Measurements from ENCODE around the gene DUSP8. TPM values are rescaled to one million over a fixed set of nuclear protein-coding genes. Genes with fewer than 3 reads are reported as not detected.

DUSP8 gene
- polyA plus RNA-seq, 1 of the 3 experiments (the other 2 are of a cell fraction), result 2.0 TPM

DNA sequence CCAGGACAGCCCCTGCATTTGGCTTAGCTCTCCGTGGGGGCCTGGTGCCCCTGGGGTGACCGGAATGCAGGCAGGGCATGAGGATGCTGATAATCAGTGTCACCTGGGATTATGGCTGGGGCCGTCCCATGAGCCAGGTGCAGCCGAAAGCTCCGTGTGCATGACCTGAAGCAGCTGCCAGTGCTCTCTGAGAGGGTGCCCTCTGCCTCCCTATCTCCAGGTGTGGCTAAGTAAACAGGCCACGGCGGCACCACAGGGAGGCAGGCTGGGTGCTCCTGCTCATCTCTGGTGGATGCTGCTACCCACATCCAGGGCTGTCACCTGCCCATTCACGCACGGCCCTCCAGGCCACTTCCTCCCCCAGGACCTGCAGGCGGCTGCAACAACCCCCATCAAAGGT, 29.8 kb downstream of the DUSP8 start:
- Histone ChIP-seq H3K27me3 (ENCODE audit: insufficient read depth) (peaks cover 12% of the 10 kb centered on the region), H4K20me1 (ENCODE audit: insufficient read depth) (peaks cover 4% of the 10 kb centered on the region), H3K4me2 (no peak overlapping the region), H3K36me3 (replicated peaks in 1 of 2; ENCODE audit: control insufficient read depth in 1 of 2, insufficient read depth in 2 of 2, low read length in 1 of 2) (no peaks in the 10 kb centered on the region), H3K79me2 (ENCODE audit: insufficient read depth) (peaks cover 3% of the 10 kb centered on the region; the same call in 1 of the 2 replicates), H2AFZ (ENCODE audit: low read depth) (no peak overlapping the region), H3K4me3 (ENCODE audit: low read depth in 2 of 2, low read length in 1 of 2) (no peak overlapping the region), H3K9me3 (no peaks in the 10 kb centered on the region), H3F3A (replicated peaks; ENCODE audit: insufficient read depth) (no peaks in the 10 kb centered on the region), H3K27ac (ENCODE audit: low read depth in 2 of 2, low read length in 1 of 2) (no peak overlapping the region), H3K9ac (no peak overlapping the region), H3K4me1 (ENCODE audit: control insufficient read depth in 1 of 2, insufficient read depth in 2 of 2, low read depth in 1 of 2, low read length in 1 of 2) (peaks cover 0 to 3% of the 10 kb centered on the region in 2 experiments; a peak in 1 of 4 replicates), H3K9me2 (no peaks in the 10 kb centered on the region)
- ChIA-PET CTCF (interaction anchor here (10.5 kb wide), 1 partner anchor 30 kb away, joined by 398 read pairs; the partner anchor contains the start of gene DUSP8), POLR2A (no interaction called here)
- TF ChIP-seq, protein P1, sequence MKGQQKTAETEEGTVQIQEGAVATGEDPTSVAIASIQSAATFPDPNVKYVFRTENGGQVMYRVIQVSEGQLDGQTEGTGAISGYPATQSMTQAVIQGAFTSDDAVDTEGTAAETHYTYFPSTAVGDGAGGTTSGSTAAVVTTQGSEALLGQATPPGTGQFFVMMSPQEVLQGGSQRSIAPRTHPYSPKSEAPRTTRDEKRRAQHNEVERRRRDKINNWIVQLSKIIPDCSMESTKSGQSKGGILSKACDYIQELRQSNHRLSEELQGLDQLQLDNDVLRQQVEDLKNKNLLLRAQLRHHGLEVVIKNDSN (IDR thresholded peaks at IDR 0.05; ENCODE audit: borderline replicate concordance, low read depth), result no peak
- no peak for TF ChIP-seq FOXJ3 (CRISPR knock-in tag; IDR thresholded peaks at IDR 0.05)
- TF ChIP-seq FOXM1 (IDR thresholded peaks at IDR 0.05; ENCODE audit: low read depth), result no peak
- no peak for TF ChIP-seq FOSL2 (IDR thresholded peaks at IDR 0.05; ENCODE audit: borderline replicate concordance, low read depth)
- 69% methylated on average over 7 of the region's 10 CpGs for WGBS (ENCODE audit: low lambda C conversion rate)
- no peak for DNase-seq

DNA sequence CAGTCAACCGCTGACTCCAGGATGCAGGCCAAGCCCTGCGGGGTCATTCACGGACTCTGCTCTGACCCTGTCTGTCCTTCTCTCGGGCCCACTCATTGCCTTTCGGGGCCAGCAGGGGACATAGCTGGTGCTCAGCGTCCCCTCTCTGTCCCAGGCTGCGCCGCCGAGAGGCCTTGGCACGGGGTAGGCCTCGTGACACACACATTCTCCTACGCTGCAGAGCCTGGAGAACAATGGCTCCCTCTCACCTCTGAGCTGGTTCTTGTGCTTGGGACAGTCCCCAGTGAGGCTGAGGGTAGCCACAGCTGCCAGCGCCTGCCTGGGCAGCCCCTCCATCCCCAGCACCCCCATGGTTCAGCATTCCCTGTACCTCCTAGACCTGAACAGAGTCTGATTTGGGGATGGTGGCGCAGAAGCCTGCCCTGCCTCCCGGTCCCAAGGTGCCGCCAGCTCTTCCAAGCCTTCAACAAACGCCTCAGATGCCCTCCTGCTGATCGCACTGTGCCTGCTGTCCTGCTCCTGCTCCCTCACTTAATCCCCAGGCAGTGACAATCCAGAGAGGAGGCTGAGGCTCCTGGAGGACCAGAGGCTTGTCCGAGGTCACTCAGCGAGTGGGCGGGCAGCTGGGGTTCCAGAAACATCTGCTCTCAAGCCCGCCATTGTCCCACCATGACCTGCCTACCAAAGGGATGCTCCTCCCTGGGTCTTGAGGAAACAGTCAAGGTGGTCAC, 30.4 kb downstream of the DUSP8 start:
- WGBS (ENCODE audit: low lambda C conversion rate), result 80% methylated on average over 16 of the region's 22 CpGs
- CTCF ChIA-PET, result interaction anchor here (0.9 to 10.5 kb wide), 4 partner anchors 16 to 86 kb away, joined by 4 to 398 read pairs (median 4); partner anchors contain the start of gene DUSP8
- H2AFZ ChIP-seq (ENCODE audit: low read depth), result no peak overlapping the region

More for the DNA sequence above, 30.4 kb downstream of the DUSP8 start:
- Histone ChIP-seq H3K27me3 (ENCODE audit: insufficient read depth) (peaks cover 7% of the 10 kb centered on the region; the same call in 1 of the 2 replicates), H3K9me2 (no peaks in the 10 kb centered on the region), H3K4me1 (ENCODE audit: control insufficient read depth in 1 of 2, insufficient read depth in 2 of 2, low read depth in 1 of 2, low read length in 1 of 2) (no peaks in the 10 kb centered on the region; a peak in 1 of 4 replicates), H3F3A (replicated peaks; ENCODE audit: insufficient read depth) (no peaks in the 10 kb centered on the region), H3K27ac (ENCODE audit: low read depth in 2 of 2, low read length in 1 of 2) (no peak overlapping the region), H4K20me1 (ENCODE audit: insufficient read depth) (peaks cover 8% of the 10 kb centered on the region), H3K79me2 (ENCODE audit: insufficient read depth) (peaks cover 9% of the 10 kb centered on the region), H3K4me3 (ENCODE audit: low read depth in 2 of 2, low read length in 1 of 2) (no peak overlapping the region), H3K36me3 (replicated peaks in 1 of 2; ENCODE audit: control insufficient read depth in 1 of 2, insufficient read depth in 2 of 2, low read length in 1 of 2) (no peaks in the 10 kb centered on the region), H3K9ac (no peak overlapping the region), H3K4me2 (no peak overlapping the region), H3K9me3 (no peaks in the 10 kb centered on the region)
- POLR2A ChIA-PET, result no interaction called here
- TF ChIP-seq, protein P1 (IDR thresholded peaks at IDR 0.05; ENCODE audit: borderline replicate concordance, low read depth), result no peak
- TF ChIP-seq FOSL2 (IDR thresholded peaks at IDR 0.05; ENCODE audit: borderline replicate concordance, low read depth) (no peak), GATA2 (CRISPR knock-in tag; IDR thresholded peaks at IDR 0.05) (no peak), RFX5 (IDR thresholded peaks at IDR 0.05; ENCODE audit: low read length) (no peak), JUND (IDR thresholded peaks at IDR 0.05) (no peak), CHD2 (IDR thresholded peaks at IDR 0.05; ENCODE audit: low read length, partially characterized antibody) (no peak), YY1 (IDR thresholded peaks at IDR 0.05; ENCODE audit: low read depth) (no peak)
- TF ChIP-seq, protein P2, sequence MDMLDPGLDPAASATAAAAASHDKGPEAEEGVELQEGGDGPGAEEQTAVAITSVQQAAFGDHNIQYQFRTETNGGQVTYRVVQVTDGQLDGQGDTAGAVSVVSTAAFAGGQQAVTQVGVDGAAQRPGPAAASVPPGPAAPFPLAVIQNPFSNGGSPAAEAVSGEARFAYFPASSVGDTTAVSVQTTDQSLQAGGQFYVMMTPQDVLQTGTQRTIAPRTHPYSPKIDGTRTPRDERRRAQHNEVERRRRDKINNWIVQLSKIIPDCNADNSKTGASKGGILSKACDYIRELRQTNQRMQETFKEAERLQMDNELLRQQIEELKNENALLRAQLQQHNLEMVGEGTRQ (IDR thresholded peaks at IDR 0.05; ENCODE audit: borderline replicate concordance, low read depth, low read length), result no peak
- no peak for DNase-seq
